HepG2 (cell line): ENCODE data around the gene VIT. TPM values are rescaled to one million over a fixed set of nuclear protein-coding genes. Genes with fewer than 3 reads are reported as not detected.
"Not testable (repeated sequence)": the region's sequence is repeated elsewhere in the genome, so short reads cannot be mapped to it uniquely, and the experiment has no call there.

Source experiments
- ATAC-seq: fragments of 200-7000 bp; cut with Tn5 transposase; 3 replicates; pipeline ENCODE4 v1.9.1; 2020; ENCODE audit warnings: mild to moderate bottlenecking, moderate library complexity
- BruUV-seq: library from RNA; stranded (reverse); fragments of 400-500 nt; replicated peaks from 2 replicates; lab custom pipeline; 2021; lab: Mats Ljungman, UMichigan
- CTCF ChIA-PET: fragments of 300-600 bp; formaldehyde crosslinking; extraction: SDS; loops from one replicate; lab custom pipeline; 2021; ENCODE audit warnings: low total read pairs, inconsistent platforms, low intra/inter-chr PET ratio; lab: Yijun Ruan, JAX
- POLR2A ChIA-PET: fragments of 350-600 bp; sonication (Branson Sonifier 250); formaldehyde crosslinking; loops from one replicate; lab custom pipeline; 2020; ENCODE audit warnings: antibody characterized with exemption, inconsistent platforms; lab: Yijun Ruan, JAX
- DNase-seq: peaks from one replicate; pipeline ENCODE4 v3.0.0-alpha.2; 2015; ENCODE audit warnings: low spot score
- FAIRE-seq: peaks from 3 replicates; lab custom pipeline; 2011; peaks lifted over from hg19 to GRCh38; lab: Jason Lieb, UNC
- H2AFZ ChIP-seq: one replicate; pipeline ENCODE4 v1.6.1; 2011; ENCODE audit warnings: low read length, inconsistent platforms
- H3K27ac ChIP-seq: fragments of 300-600 bp; 3 replicates; pipeline ENCODE4 v1.8.0; 2011; ENCODE audit warnings: mixed run types, mild to moderate bottlenecking, mixed read lengths, low read length, inconsistent platforms; ENCODE audit not compliant: insufficient read depth; ENCODE audit errors: extremely low read length
- H3K27me3 ChIP-seq, 2 experiments: fragments of 200-600 bp in 1 of 2; 2 replicates in 1 of 2; 3 replicates in 1 of 2; pipeline versions ENCODE4 v1.6.0 to v1.8.0; 2011; ENCODE audit warnings: low read length in 2 of 2, mild to moderate bottlenecking in 2 of 2, moderate library complexity in 2 of 2, inconsistent platforms in 1 of 2; ENCODE audit not compliant: insufficient read depth in 2 of 2, control insufficient read depth in 1 of 2
- H3K36me3 ChIP-seq, 2 experiments: fragments of 200-600 bp in 1 of 2; replicated peaks in 1 of 2; 2 replicates in 1 of 2; 3 replicates in 1 of 2; pipeline versions ENCODE4 v1.5.1 to v1.8.0; 2011; ENCODE audit warnings: low read length in 2 of 2, inconsistent platforms in 1 of 2; ENCODE audit not compliant: insufficient read depth in 2 of 2, control insufficient read depth in 1 of 2
- H3K4me1 ChIP-seq: 2 replicates; pipeline ENCODE4 v1.5.1; 2012; ENCODE audit warnings: low read length, inconsistent platforms; ENCODE audit not compliant: insufficient read depth
- H3K4me2 ChIP-seq: 2 replicates; pipeline ENCODE4 v1.6.0; 2011; ENCODE audit warnings: low read depth, low read length, inconsistent platforms
- H3K4me3 ChIP-seq, 3 experiments: fragments of 200-600 bp in 1 of 3; sonication (generic), shearing (Covaris generic) in 1 of 3; replicated peaks in 1 of 3; 2 replicates each; pipeline ENCODE4 v1.5.1; 2011 to 2016; ENCODE audit warnings: low read length in 3 of 3, inconsistent platforms in 2 of 3, low read depth in 2 of 3, mild to moderate bottlenecking in 2 of 3, control low read depth in 1 of 3, mixed read lengths in 1 of 3; ENCODE audit not compliant: insufficient read depth in 1 of 3
- H3K79me2 ChIP-seq: one replicate; pipeline ENCODE4 v1.6.1; 2011; ENCODE audit warnings: low read length, inconsistent platforms; ENCODE audit not compliant: insufficient read depth
- H3K9ac ChIP-seq: 2 replicates; pipeline ENCODE4 v1.6.0; 2011; ENCODE audit warnings: mild to moderate bottlenecking, low read depth, low read length, inconsistent platforms; ENCODE audit not compliant: insufficient read depth
- H3K9me3 ChIP-seq: 2 replicates; pipeline ENCODE4 v1.5.1; 2012; ENCODE audit warnings: mild to moderate bottlenecking, low read length
- H4K20me1 ChIP-seq: 2 replicates; pipeline ENCODE4 v1.6.0; 2011; ENCODE audit warnings: inconsistent platforms, mild to moderate bottlenecking, low read length, moderate library complexity; ENCODE audit not compliant: insufficient read depth
- GABPB1 ChIP-seq: IDR thresholded peaks from 2 replicates; pipeline ENCODE4 v1.6.1; 2016; ENCODE audit warnings: mild to moderate bottlenecking, missing genetic modification reagents, moderate library complexity, missing compliant biosample characterization
- ZNF121 ChIP-seq: sonication (generic); formaldehyde crosslinking; IDR thresholded peaks from 2 replicates; pipeline ENCODE4 v1.5.0; 2020; ENCODE audit warnings: mild to moderate bottlenecking, missing genetic modification reagents
- ZNF780A ChIP-seq: sonication (generic); formaldehyde crosslinking; IDR thresholded peaks from 2 replicates; pipeline ENCODE4 v1.8.0; 2022; ENCODE audit warnings: mild to moderate bottlenecking, missing genetic modification reagents, moderate library complexity
- WGBS: methylation state at CpG from one replicate; pipeline ENCODE4 v1.1.6; 2017; ENCODE audit warnings: low lambda C conversion rate; 5-methylcytosine and 5-hydroxymethylcytosine counted together
- in situ Hi-C: cut with HindIII; loops from 2 replicates; pipeline ENCODE4 v1.10.0; 2017; ENCODE audit warnings: low pct_unique_long_range_greater_than_20kb; ENCODE audit not compliant: extremely low pct_ligation_motif_present
- intact Hi-C: fragments of 100-400 bp; cut with micrococcal nuclease; formaldehyde crosslinking; loops from one replicate; pipeline ENCODE4 v1.10.0; 2022; ENCODE audit not compliant: unreplicated experiment
- polyA plus RNA-seq, 8 experiments: library from polyadenylated mRNA; depleted of rRNA in 3 of 8; stranded (reverse) in 7 of 8; unstranded in 1 of 8; fragments of >200 nt; fragmentation: Illumina TruSeq in 4 of 8; extraction: Trizol in 4 of 8; gene quantifications; 2 replicates each; pipeline versions ENCODE4 v1.2.1 to v1.2.3, GENCODE V29; 2011 to 2016; ENCODE audit warnings: low read depth in 4 of 8, missing spikeins in 1 of 8, mixed read lengths in 1 of 8; ENCODE audit not compliant: insufficient read depth in 1 of 8
- total RNA-seq, 5 experiments: library from RNA; depleted of rRNA; stranded (reverse); fragments of >200 nt; fragmentation: Illumina TruSeq; extraction: Trizol; gene quantifications; 2 replicates each; pipeline ENCODE4 v1.2.3, GENCODE V29; 2016; ENCODE audit warnings: low read depth in 1 of 5
- TF ChIP-seq, protein P1 (sequence below): IDR thresholded peaks from 2 replicates; pipeline ENCODE4 v1.6.1; 2016; ENCODE audit warnings: low read depth, control low read depth
- TF ChIP-seq, protein P2 (sequence below): sonication (generic); formaldehyde crosslinking; IDR thresholded peaks from 2 replicates; pipeline ENCODE4 v1.4.0; 2020; ENCODE audit warnings: missing genetic modification reagents

VIT gene
- total and polyA plus RNA-seq, 2 of the 13 experiments (the other 11 are each of a cell fraction or from before 2014, with no cell fraction given), result not detected

DNA sequence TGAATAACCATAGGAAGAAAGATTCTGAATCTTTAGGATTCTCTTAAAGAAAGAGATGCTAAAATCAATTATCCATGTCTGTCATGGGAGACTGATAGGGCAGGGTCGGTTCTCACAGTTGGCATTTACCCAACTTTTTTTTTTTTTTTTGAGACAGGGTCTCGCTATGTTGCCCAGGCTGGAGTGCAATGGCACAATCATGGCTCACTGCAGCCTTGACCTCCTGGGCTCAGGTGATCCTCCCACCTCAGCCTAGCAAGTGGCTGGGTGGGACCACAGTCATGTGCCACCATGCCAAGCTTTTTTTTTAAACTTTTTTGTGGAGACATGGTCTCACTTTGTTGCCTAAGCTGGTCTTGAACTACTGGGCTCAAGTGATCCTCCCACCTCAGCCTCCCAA lies 128.2 kb downstream of the VIT start:
- ATAC-seq, CTCF ChIA-PET, H2AFZ ChIP-seq, H3K9ac ChIP-seq, FAIRE-seq, H3K4me2 ChIP-seq, DNase-seq, H3K9me3 ChIP-seq, H4K20me1 ChIP-seq, POLR2A ChIA-PET, H3K27ac ChIP-seq, H3K4me3 ChIP-seq, H3K36me3 ChIP-seq, H3K27me3 ChIP-seq, in situ Hi-C loops, H3K79me2 ChIP-seq, BruUV-seq: not testable (repeated sequence)
- intact Hi-C loops, result loop anchor here (5.0 kb wide), 1 partner anchor 93 kb away; no protein-coding TSS in a partner anchor
- WGBS, result 43% methylated on average over 2 of the region's 2 CpGs
- peak; percentile 60 for TF ChIP-seq ZNF121 (CRISPR knock-in tag)
- H3K4me1 ChIP-seq, result peaks cover 26% of the 10 kb centered on the region

DNA sequence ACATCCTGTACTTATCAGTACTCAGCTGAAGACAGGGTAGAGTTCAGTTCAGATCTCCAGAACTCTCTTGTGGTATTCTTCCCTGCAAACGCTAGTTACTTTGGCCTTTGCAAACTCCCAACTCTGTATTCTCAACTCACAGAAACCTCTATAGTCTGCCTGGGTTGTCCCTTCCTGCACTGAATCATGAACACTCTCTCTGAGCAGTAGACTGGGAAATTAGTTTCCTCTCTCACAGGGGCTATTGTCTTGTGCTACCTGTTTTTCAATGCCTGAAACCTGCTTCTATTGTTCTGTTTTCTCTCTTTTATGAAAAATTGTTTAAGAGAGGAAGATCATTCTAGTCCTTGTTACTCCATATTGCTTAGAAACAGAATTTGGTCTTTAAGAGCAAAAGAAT lies 134.7 kb downstream of the VIT start:
- no peaks in the 10 kb centered on the region for H3K9me3 ChIP-seq
- in situ Hi-C loops, result no loop called here
- POLR2A ChIA-PET, result no interaction called here
- WGBS, result 12% methylated on average over 1 of the region's 1 CpG
- no peak overlapping the region for H3K27ac ChIP-seq
- FAIRE-seq (no peak), ATAC-seq (peak; percentile 31; the same call in 2 of the 3 replicates), DNase-seq (no peak)
- no peak overlapping the region for H2AFZ ChIP-seq
- H3K9ac ChIP-seq, result no peak overlapping the region
- no peak overlapping the region for H3K4me3 ChIP-seq
- H3K4me1 ChIP-seq, result no peaks in the 10 kb centered on the region
- H4K20me1 ChIP-seq, result no peaks in the 10 kb centered on the region
- no peaks in the 10 kb centered on the region; a peak in 1 of 5 replicates for H3K27me3 ChIP-seq
- CTCF ChIA-PET, result no interaction called here
- intact Hi-C loops, result no loop called here
- no peaks in the 10 kb centered on the region for H3K36me3 ChIP-seq
- BruUV-seq, result no TSS peak
- H3K79me2 ChIP-seq, result no peaks in the 10 kb centered on the region
- no peak overlapping the region for H3K4me2 ChIP-seq
- TF ChIP-seq, protein P1, sequence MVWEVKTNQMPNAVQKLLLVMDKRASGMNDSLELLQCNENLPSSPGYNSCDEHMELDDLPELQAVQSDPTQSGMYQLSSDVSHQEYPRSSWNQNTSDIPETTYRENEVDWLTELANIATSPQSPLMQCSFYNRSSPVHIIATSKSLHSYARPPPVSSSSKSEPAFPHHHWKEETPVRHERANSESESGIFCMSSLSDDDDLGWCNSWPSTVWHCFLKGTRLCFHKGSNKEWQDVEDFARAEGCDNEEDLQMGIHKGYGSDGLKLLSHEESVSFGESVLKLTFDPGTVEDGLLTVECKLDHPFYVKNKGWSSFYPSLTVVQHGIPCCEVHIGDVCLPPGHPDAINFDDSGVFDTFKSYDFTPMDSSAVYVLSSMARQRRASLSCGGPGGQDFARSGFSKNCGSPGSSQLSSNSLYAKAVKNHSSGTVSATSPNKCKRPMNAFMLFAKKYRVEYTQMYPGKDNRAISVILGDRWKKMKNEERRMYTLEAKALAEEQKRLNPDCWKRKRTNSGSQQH (CRISPR knock-in tag), result no peak
- TF ChIP-seq ZNF780A (CRISPR knock-in tag), result no peak
- TF ChIP-seq GABPB1 (CRISPR knock-in tag), result no peak
- TF ChIP-seq, protein P2, sequence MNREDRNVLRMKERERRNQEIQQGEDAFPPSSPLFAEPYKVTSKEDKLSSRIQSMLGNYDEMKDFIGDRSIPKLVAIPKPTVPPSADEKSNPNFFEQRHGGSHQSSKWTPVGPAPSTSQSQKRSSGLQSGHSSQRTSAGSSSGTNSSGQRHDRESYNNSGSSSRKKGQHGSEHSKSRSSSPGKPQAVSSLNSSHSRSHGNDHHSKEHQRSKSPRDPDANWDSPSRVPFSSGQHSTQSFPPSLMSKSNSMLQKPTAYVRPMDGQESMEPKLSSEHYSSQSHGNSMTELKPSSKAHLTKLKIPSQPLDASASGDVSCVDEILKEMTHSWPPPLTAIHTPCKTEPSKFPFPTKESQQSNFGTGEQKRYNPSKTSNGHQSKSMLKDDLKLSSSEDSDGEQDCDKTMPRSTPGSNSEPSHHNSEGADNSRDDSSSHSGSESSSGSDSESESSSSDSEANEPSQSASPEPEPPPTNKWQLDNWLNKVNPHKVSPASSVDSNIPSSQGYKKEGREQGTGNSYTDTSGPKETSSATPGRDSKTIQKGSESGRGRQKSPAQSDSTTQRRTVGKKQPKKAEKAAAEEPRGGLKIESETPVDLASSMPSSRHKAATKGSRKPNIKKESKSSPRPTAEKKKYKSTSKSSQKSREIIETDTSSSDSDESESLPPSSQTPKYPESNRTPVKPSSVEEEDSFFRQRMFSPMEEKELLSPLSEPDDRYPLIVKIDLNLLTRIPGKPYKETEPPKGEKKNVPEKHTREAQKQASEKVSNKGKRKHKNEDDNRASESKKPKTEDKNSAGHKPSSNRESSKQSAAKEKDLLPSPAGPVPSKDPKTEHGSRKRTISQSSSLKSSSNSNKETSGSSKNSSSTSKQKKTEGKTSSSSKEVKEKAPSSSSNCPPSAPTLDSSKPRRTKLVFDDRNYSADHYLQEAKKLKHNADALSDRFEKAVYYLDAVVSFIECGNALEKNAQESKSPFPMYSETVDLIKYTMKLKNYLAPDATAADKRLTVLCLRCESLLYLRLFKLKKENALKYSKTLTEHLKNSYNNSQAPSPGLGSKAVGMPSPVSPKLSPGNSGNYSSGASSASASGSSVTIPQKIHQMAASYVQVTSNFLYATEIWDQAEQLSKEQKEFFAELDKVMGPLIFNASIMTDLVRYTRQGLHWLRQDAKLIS (CRISPR knock-in tag), result no peak
